MM.1S (cell line): ENCODE results near the gene AMDHD1.

Source experiments
- DNase-seq: peaks from one replicate; pipeline ENCODE4 v3.0.0-alpha.2; 2015
- H2AFZ ChIP-seq: fragments of 300-600 bp; sonication (generic); 2 replicates; pipeline ENCODE4 v1.6.0; 2016; ENCODE audit warnings: antibody characterized with exemption, low read length
- H3F3A ChIP-seq: fragments of 300-600 bp; sonication (generic); 2 replicates; pipeline ENCODE4 v1.6.1; 2016; ENCODE audit warnings: mild to moderate bottlenecking, antibody characterized with exemption, low read length, moderate library complexity, mixed read lengths; ENCODE audit not compliant: insufficient read depth
- H3K27ac ChIP-seq: fragments of 300-600 bp; sonication (generic); 2 replicates; pipeline ENCODE4 v1.5.1; 2016; ENCODE audit warnings: mild to moderate bottlenecking, low read length
- H3K27me3 ChIP-seq: fragments of 300-600 bp; sonication (generic); replicated peaks from 2 replicates; pipeline ENCODE4 v1.6.0; 2016; ENCODE audit warnings: low read length; ENCODE audit not compliant: insufficient read depth
- H3K36me3 ChIP-seq: fragments of 300-600 bp; sonication (generic); replicated peaks from 2 replicates; pipeline ENCODE4 v1.6.1; 2016; ENCODE audit warnings: mild to moderate bottlenecking, low read length, mixed read lengths; ENCODE audit not compliant: insufficient read depth
- H3K4me1 ChIP-seq: fragments of 300-600 bp; sonication (generic); 2 replicates; pipeline ENCODE4 v1.6.1; 2016; ENCODE audit warnings: low read length, mixed read lengths
- H3K4me2 ChIP-seq: fragments of 300-600 bp; sonication (generic); 2 replicates; pipeline ENCODE4 v1.6.0; 2016; ENCODE audit warnings: low read depth, low read length
- H3K4me3 ChIP-seq: fragments of 300-600 bp; sonication (generic); 2 replicates; pipeline ENCODE4 v1.5.1; 2016; ENCODE audit warnings: low read length, mixed read lengths
- H3K79me2 ChIP-seq: fragments of 300-600 bp; sonication (generic); 2 replicates; pipeline ENCODE4 v1.6.1; 2016; ENCODE audit warnings: mixed run types, low read length, mixed read lengths
- H3K9ac ChIP-seq: fragments of 300-600 bp; sonication (generic); 2 replicates; pipeline ENCODE4 v1.6.1; 2016; ENCODE audit warnings: low read length, mixed read lengths
- H3K9me2 ChIP-seq: fragments of 300-600 bp; sonication (generic); replicated peaks from 2 replicates; pipeline ENCODE4 v1.6.1; 2016; ENCODE audit warnings: mild to moderate bottlenecking, low read length, mixed read lengths; ENCODE audit not compliant: insufficient read depth
- H3K9me3 ChIP-seq: fragments of 300-600 bp; sonication (generic); replicated peaks from 2 replicates; pipeline ENCODE4 v1.6.1; 2016; ENCODE audit warnings: mild to moderate bottlenecking, low read length, mixed read lengths; ENCODE audit not compliant: insufficient read depth
- H4K20me1 ChIP-seq: fragments of 300-600 bp; sonication (generic); 2 replicates; pipeline ENCODE4 v1.6.1; 2016; ENCODE audit warnings: mild to moderate bottlenecking, low read length, moderate library complexity, mixed read lengths; ENCODE audit not compliant: insufficient read depth
- EZH2 ChIP-seq: fragments of 300-600 bp; sonication (generic); optimal IDR thresholded peaks from 2 replicates; pipeline ENCODE3; 2017; ENCODE audit warnings: low read depth, mild to moderate bottlenecking, antibody characterized with exemption, low read length, mixed read lengths
- EZH2phosphoT487 ChIP-seq: fragments of 300-600 bp; sonication (generic); IDR thresholded peaks from 2 replicates; pipeline ENCODE4 v1.6.1; 2018; ENCODE audit warnings: antibody characterized with exemption, low read length
- TF ChIP-seq, protein P1 (sequence below): fragments of 300-600 bp; sonication (generic); IDR thresholded peaks from 2 replicates; pipeline ENCODE4 v1.5.1; 2016; ENCODE audit warnings: antibody characterized with exemption, low read length, mixed read lengths

Gene AMDHD1

GRCh38 chr12:96014943-96015599 lies 71.9 kb downstream of the AMDHD1 start:
- no peaks in the 10 kb centered on the region for H4K20me1 ChIP-seq
- H3K4me2 ChIP-seq: no peak overlapping the region
- H3K9me2 ChIP-seq: no peaks in the 10 kb centered on the region
- TF ChIP-seq EZH2phosphoT487: no peak
- TF ChIP-seq, protein P1, sequence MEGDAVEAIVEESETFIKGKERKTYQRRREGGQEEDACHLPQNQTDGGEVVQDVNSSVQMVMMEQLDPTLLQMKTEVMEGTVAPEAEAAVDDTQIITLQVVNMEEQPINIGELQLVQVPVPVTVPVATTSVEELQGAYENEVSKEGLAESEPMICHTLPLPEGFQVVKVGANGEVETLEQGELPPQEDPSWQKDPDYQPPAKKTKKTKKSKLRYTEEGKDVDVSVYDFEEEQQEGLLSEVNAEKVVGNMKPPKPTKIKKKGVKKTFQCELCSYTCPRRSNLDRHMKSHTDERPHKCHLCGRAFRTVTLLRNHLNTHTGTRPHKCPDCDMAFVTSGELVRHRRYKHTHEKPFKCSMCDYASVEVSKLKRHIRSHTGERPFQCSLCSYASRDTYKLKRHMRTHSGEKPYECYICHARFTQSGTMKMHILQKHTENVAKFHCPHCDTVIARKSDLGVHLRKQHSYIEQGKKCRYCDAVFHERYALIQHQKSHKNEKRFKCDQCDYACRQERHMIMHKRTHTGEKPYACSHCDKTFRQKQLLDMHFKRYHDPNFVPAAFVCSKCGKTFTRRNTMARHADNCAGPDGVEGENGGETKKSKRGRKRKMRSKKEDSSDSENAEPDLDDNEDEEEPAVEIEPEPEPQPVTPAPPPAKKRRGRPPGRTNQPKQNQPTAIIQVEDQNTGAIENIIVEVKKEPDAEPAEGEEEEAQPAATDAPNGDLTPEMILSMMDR: no peak
- TF ChIP-seq EZH2: no peak
- no peak overlapping the region for H3K27ac ChIP-seq
- peaks cover 3% of the 10 kb centered on the region; the same call in 1 of the 2 replicates for H3K4me1 ChIP-seq
- H3K36me3 ChIP-seq: no peaks in the 10 kb centered on the region
- no peaks in the 10 kb centered on the region for H3K27me3 ChIP-seq
- H3K9ac ChIP-seq: no peak overlapping the region
- no peak overlapping the region for H3K4me3 ChIP-seq
- DNase-seq: no peak
- no peak overlapping the region for H2AFZ ChIP-seq
- H3K79me2 ChIP-seq: no peaks in the 10 kb centered on the region
- H3K9me3 ChIP-seq: no peaks in the 10 kb centered on the region
- no peaks in the 10 kb centered on the region for H3F3A ChIP-seq

- Histone ChIP-seq H3K27ac (no peak overlapping the region), H3K9ac (no peak overlapping the region), H3K27me3 (no peaks in the 10 kb centered on the region), H3K79me2 (no peaks in the 10 kb centered on the region), H4K20me1 (no peaks in the 10 kb centered on the region), H3F3A (peaks cover 3% of the 10 kb centered on the region; the same call in 1 of the 2 replicates), H2AFZ (no peak overlapping the region), H3K36me3 (no peaks in the 10 kb centered on the region), H3K4me2 (no peak overlapping the region), H3K9me3 (no peaks in the 10 kb centered on the region), H3K4me3 (no peak overlapping the region), H3K4me1 (peaks cover 6% of the 10 kb centered on the region; the same call in 1 of the 2 replicates), H3K9me2 (no peaks in the 10 kb centered on the region)
- DNase-seq: no peak
- TF ChIP-seq EZH2 (no peak), EZH2phosphoT487 (no peak)
- TF ChIP-seq, protein P1: no peak
Measured at GRCh38 chr12:96015672-96016071, 72.5 kb downstream of the AMDHD1 start.
